HepG2 (cell line): ENCODE results near the gene SUSD6. TPM values are rescaled to one million over a fixed set of nuclear protein-coding genes. Genes with fewer than 3 reads are reported as not detected.
A peak's percentile ranks its signal among the peaks of the same experiment; 100 is the strongest.

ENCODE experiments used
- FUBP1 ChIP-seq: sonication (generic); formaldehyde crosslinking; IDR thresholded peaks from 2 replicates; pipeline ENCODE4 v1.5.1; 2020; ENCODE audit warnings: missing genetic modification reagents, mild to moderate bottlenecking, borderline replicate concordance
- HINFP ChIP-seq: sonication (generic); formaldehyde crosslinking; IDR thresholded peaks from 2 replicates; pipeline ENCODE4 v1.4.0; 2020; ENCODE audit warnings: low read depth, mild to moderate bottlenecking, missing genetic modification reagents
- KIAA2018 ChIP-seq: sonication (generic); formaldehyde crosslinking; IDR thresholded peaks from 2 replicates; pipeline ENCODE4 v1.5.0; 2020; ENCODE audit warnings: mild to moderate bottlenecking, missing genetic modification reagents, borderline replicate concordance
- SALL1 ChIP-seq: sonication (generic); formaldehyde crosslinking; IDR thresholded peaks from 2 replicates; pipeline ENCODE4 v1.8.0; 2022; ENCODE audit warnings: mild to moderate bottlenecking, missing genetic modification reagents
- THAP9 ChIP-seq: sonication (generic); formaldehyde crosslinking; IDR thresholded peaks from 2 replicates; pipeline ENCODE4; 2020; ENCODE audit warnings: missing genetic modification reagents, mild to moderate bottlenecking, borderline replicate concordance
- USF2 ChIP-seq, 2 experiments: sonication (generic) in 1 of 2; formaldehyde crosslinking in 1 of 2; IDR thresholded peaks; 2 replicates each; pipeline versions ENCODE4 v1.5.1 to v1.6.1; 2011 to 2020; ENCODE audit warnings: borderline replicate concordance in 1 of 2, low read depth in 1 of 2, low read length in 1 of 2, mild to moderate bottlenecking in 1 of 2, missing genetic modification reagents in 1 of 2, moderate library complexity in 1 of 2
- ZFAT ChIP-seq: sonication (generic); formaldehyde crosslinking; conservative IDR thresholded peaks from 2 replicates; pipeline ENCODE4 v1.8.1; 2023; ENCODE audit warnings: missing genetic modification reagents, inconsistent platforms
- ZNF660 ChIP-seq: sonication (generic); formaldehyde crosslinking; IDR thresholded peaks from 2 replicates; pipeline ENCODE4 v1.5.1; 2020; ENCODE audit warnings: mild to moderate bottlenecking, low read depth, missing genetic modification reagents, borderline replicate concordance
- polyA plus RNA-seq, 8 experiments: library from polyadenylated mRNA; depleted of rRNA in 3 of 8; stranded (reverse) in 7 of 8; unstranded in 1 of 8; fragments of >200 nt; fragmentation: Illumina TruSeq in 4 of 8; extraction: Trizol in 4 of 8; gene quantifications; 2 replicates each; pipeline versions ENCODE4 v1.2.1 to v1.2.3, GENCODE V29; 2011 to 2016; ENCODE audit warnings: low read depth in 4 of 8, missing spikeins in 1 of 8, mixed read lengths in 1 of 8; ENCODE audit not compliant: insufficient read depth in 1 of 8
- total RNA-seq, 5 experiments: library from RNA; depleted of rRNA; stranded (reverse); fragments of >200 nt; fragmentation: Illumina TruSeq; extraction: Trizol; gene quantifications; 2 replicates each; pipeline ENCODE4 v1.2.3, GENCODE V29; 2016; ENCODE audit warnings: low read depth in 1 of 5

The SUSD6 gene
- total and polyA plus RNA-seq, 2 of the 13 experiments (the other 11 are each of a cell fraction or from before 2014, with no cell fraction given), result 7.2 to 7.4 TPM

- no peak for TF ChIP-seq THAP9 (CRISPR knock-in tag)
- no peak for TF ChIP-seq KIAA2018 (CRISPR knock-in tag)
- TF ChIP-seq SALL1 (CRISPR knock-in tag), result peak; percentile 80; the same call in 1 of the 2 replicates
- no peak for TF ChIP-seq ZFAT (CRISPR knock-in tag)
- TF ChIP-seq HINFP (CRISPR knock-in tag), result peak; percentile 89
- TF ChIP-seq ZNF660 (CRISPR knock-in tag), result no peak
- TF ChIP-seq USF2 (IDR thresholded peaks at IDR 0.05; ENCODE audit: low read depth, low read length), result no peak
- TF ChIP-seq USF2 (CRISPR knock-in tag; IDR thresholded peaks at IDR 0.05; ENCODE audit: borderline replicate concordance), result no peak
- no peak for TF ChIP-seq FUBP1 (CRISPR knock-in tag)
Measured at GRCh38 chr14:69726761-69727511, 115.5 kb downstream of the SUSD6 start (continued).
